ENCODE results near the gene MIGA2. TPM values are rescaled to one million over a fixed set of nuclear protein-coding genes. Genes with fewer than 3 reads are reported as not detected.

The MIGA2 gene
- total RNA-seq (2011; cell fraction: chromatin; rRNA removed; ENCODE audit: low replicate concordance), result 92.3 and 308 TPM in 2 replicates
- 215 and 248 TPM in 2 replicates for total RNA-seq (2011; cell fraction: nucleolus; rRNA removed)
- total RNA-seq (2011; cell fraction: nucleoplasm; rRNA removed), result 114 and 139 TPM in 2 replicates
- total RNA-seq (2014; rRNA removed) (25.4 and 30.5 TPM in 2 replicates), total RNA-seq (2014; rRNA removed; fragmentation: Illumina TruSeq; extraction: Trizol) (5.3 and 7.3 TPM in 2 replicates), total RNA-seq (2015; rRNA removed; fragmentation: Illumina TruSeq; extraction: Trizol) (18.0 and 22.7 TPM in 2 replicates), total RNA-seq (2021) (47.6 and 49.4 TPM in 2 replicates), polyA plus RNA-seq (2011; rRNA removed) (19.8 and 37.8 TPM in 2 replicates), polyA plus RNA-seq (2014; fragmentation: Illumina TruSeq; extraction: Trizol) (15.2 and 25.9 TPM in 2 replicates), polyA plus RNA-seq (2014; fragmentation: Nextera tagmentation; extraction: Ambion mirVana) (under 1 TPM; 0.15 to 0.77 TPM), polyA plus RNA-seq (2014; rRNA removed) (51.4 and 54.1 TPM in 2 replicates), polyA minus RNA-seq (2011; rRNA and poly(A)+ RNA removed) (7.0 and 8.3 TPM in 2 replicates), Bru-seq, nascent RNA (percentile 60 among the genes with signal in this experiment), BruChase-seq, experiment 1, labeled RNA remaining after a 2-hour chase (percentile 67 among the genes with signal in this experiment), BruChase-seq, experiment 2, labeled RNA remaining after a 6-hour chase (percentile 74 among the genes with signal in this experiment)
- polyA plus RNA-seq (2011; cell fraction: cytosol; rRNA removed), result 19.0 and 25.6 TPM in 2 replicates
- polyA plus RNA-seq (2011; cell fraction: nucleus; rRNA removed), result 374 and 378 TPM in 2 replicates
- polyA plus RNA-seq (2012), result 25.3 and 34.3 TPM in 2 replicates
- polyA minus RNA-seq (2011; cell fraction: cytosol; rRNA and poly(A)+ RNA removed), result 10.7 and 12.7 TPM in 2 replicates
- 52.0 and 76.5 TPM in 2 replicates for polyA minus RNA-seq (2011; cell fraction: nucleus; rRNA and poly(A)+ RNA removed)
- long read RNA-seq, experiment 1, partial matches to known transcripts, result 42 of 113 reads
- long read RNA-seq, experiment 1, other reads (novel, unspliced or antisense), result 66 of 113 reads
- long read RNA-seq, experiment 2, partial matches to known transcripts, result 18 of 28 reads
- long read RNA-seq, experiment 2, other reads (novel, unspliced or antisense), result 10 of 28 reads
- long read RNA-seq, experiment 3, partial matches to known transcripts, result 0 of 8 reads
- long read RNA-seq, experiment 3, other reads (novel, unspliced or antisense), result 7 of 8 reads

- peak within 1 kb of the TSS; percentile 73 for H3K4me3 ChIP-seq
- H2AFZ ChIP-seq (ENCODE audit: low read depth, low read length), result peak within 1 kb of the TSS; percentile 88
- ChIA-PET CTCF (ENCODE audit: low intra/inter-chr PET ratio) (interaction anchor here (0.6 to 0.7 kb wide), 2 partner anchors 218 to 439 kb away, joined by 3 to 5 read pairs; partner anchors contain the start of gene ENDOG), POLR2A (interaction anchor here (0.6 to 1.0 kb wide), 6 partner anchors 10 to 54 kb away, joined by 3 to 6 read pairs (median 3); no protein-coding TSS in a partner anchor)
- FAIRE-seq (peak; percentile 99), DNase-seq (ENCODE audit: extremely low read depth in 1 of 4, low spot score in 3 of 4) (peak; percentile 95 to 99 (median 97)), ATAC-seq (peak; percentile 93)
- H3K9me1 ChIP-seq (ENCODE audit: control insufficient read depth, insufficient read depth, low read length), result peaks cover 4% of the 10 kb centered on the region
- TSS peak; percentile 69 for BruUV-seq (replicated peaks)
- in situ Hi-C loops (cut with MboI) (no loop called here), intact Hi-C loops (cut with micrococcal nuclease) (loop anchor here (1.0 to 5.0 kb wide), 2 partner anchors 33 to 46 kb away; partner anchors contain the start of gene DOLPP1)
- no peaks in the 10 kb centered on the region; the same call in 1 of the 2 replicates for H4K20me1 ChIP-seq (replicated peaks; ENCODE audit: control insufficient read depth, insufficient read depth, low read length)
- H3K4me2 ChIP-seq (ENCODE audit: insufficient read depth, low read length), result peak within 1 kb of the TSS; percentile 98
- peaks cover 18% of the 10 kb centered on the region; the same call in 2 of the 3 replicates for H3K36me3 ChIP-seq (ENCODE audit: control insufficient read depth, insufficient read depth, low read length)
- peaks cover 46% of the 10 kb centered on the region for H3K79me2 ChIP-seq (ENCODE audit: control insufficient read depth, insufficient read depth, low read length)
- peaks cover 44 to 64% of the 10 kb centered on the region in 2 experiments for H3K4me1 ChIP-seq (replicated peaks in 1 of 2; ENCODE audit: control insufficient read depth in 2 of 2, insufficient read depth in 2 of 2, low read length in 2 of 2)
- H3K9me3 ChIP-seq (replicated peaks; ENCODE audit: control insufficient read depth, insufficient read depth, low read depth, low read length), result no peaks in the 10 kb centered on the region
- peak within 1 kb of the TSS; percentile 77 to 94 for H3K9ac ChIP-seq (ENCODE audit: insufficient read depth in 1 of 2, low read depth in 2 of 2, low read length in 2 of 2)
- under 1% methylated on average over 44 of the region's 49 CpGs for WGBS (ENCODE audit: insufficient coverage, low coverage, missing lambda C conversion rate)
- H3K27me3 ChIP-seq (ENCODE audit: control insufficient read depth in 2 of 2, insufficient read depth in 2 of 2, low read length in 2 of 2), result no peaks in the 10 kb centered on the region
- H3K27ac ChIP-seq (ENCODE audit: extremely low read depth, low read depth, low read length), result peak within 1 kb of the TSS; percentile 82
- TF ChIP-seq ZNF512 (tag; IDR thresholded peaks at IDR 0.05) (no peak), ZNF561 (CRISPR knock-in tag; conservative IDR thresholded peaks at IDR 0.05) (no peak), POLR2AphosphoS5 (IDR thresholded peaks at IDR 0.05; ENCODE audit: control insufficient read depth, insufficient read depth, low read depth, low read length) (peak; percentile 56; the same call in 1 of the 2 replicates)
- TF ChIP-seq, protein P1, sequence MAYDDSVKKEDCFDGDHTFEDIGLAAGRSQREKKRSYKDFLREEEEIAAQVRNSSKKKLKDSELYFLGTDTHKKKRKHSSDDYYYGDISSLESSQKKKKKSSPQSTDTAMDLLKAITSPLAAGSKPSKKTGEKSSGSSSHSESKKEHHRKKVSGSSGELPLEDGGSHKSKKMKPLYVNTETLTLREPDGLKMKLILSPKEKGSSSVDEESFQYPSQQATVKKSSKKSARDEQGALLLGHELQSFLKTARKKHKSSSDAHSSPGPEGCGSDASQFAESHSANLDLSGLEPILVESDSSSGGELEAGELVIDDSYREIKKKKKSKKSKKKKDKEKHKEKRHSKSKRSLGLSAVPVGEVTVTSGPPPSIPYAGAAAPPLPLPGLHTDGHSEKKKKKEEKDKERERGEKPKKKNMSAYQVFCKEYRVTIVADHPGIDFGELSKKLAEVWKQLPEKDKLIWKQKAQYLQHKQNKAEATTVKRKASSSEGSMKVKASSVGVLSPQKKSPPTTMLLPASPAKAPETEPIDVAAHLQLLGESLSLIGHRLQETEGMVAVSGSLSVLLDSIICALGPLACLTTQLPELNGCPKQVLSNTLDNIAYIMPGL (CRISPR knock-in tag; IDR thresholded peaks at IDR 0.05), result no peak
- TF ChIP-seq, protein P2, sequence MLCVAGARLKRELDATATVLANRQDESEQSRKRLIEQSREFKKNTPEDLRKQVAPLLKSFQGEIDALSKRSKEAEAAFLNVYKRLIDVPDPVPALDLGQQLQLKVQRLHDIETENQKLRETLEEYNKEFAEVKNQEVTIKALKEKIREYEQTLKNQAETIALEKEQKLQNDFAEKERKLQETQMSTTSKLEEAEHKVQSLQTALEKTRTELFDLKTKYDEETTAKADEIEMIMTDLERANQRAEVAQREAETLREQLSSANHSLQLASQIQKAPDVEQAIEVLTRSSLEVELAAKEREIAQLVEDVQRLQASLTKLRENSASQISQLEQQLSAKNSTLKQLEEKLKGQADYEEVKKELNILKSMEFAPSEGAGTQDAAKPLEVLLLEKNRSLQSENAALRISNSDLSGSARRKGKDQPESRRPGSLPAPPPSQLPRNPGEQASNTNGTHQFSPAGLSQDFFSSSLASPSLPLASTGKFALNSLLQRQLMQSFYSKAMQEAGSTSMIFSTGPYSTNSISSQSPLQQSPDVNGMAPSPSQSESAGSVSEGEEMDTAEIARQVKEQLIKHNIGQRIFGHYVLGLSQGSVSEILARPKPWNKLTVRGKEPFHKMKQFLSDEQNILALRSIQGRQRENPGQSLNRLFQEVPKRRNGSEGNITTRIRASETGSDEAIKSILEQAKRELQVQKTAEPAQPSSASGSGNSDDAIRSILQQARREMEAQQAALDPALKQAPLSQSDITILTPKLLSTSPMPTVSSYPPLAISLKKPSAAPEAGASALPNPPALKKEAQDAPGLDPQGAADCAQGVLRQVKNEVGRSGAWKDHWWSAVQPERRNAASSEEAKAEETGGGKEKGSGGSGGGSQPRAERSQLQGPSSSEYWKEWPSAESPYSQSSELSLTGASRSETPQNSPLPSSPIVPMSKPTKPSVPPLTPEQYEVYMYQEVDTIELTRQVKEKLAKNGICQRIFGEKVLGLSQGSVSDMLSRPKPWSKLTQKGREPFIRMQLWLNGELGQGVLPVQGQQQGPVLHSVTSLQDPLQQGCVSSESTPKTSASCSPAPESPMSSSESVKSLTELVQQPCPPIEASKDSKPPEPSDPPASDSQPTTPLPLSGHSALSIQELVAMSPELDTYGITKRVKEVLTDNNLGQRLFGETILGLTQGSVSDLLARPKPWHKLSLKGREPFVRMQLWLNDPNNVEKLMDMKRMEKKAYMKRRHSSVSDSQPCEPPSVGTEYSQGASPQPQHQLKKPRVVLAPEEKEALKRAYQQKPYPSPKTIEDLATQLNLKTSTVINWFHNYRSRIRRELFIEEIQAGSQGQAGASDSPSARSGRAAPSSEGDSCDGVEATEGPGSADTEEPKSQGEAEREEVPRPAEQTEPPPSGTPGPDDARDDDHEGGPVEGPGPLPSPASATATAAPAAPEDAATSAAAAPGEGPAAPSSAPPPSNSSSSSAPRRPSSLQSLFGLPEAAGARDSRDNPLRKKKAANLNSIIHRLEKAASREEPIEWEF (CRISPR knock-in tag; IDR thresholded peaks at IDR 0.05), result no peak
Measured at GRCh38 chr9:129036241-129036922, at the start of gene MIGA2. Gene MIGA2, plus strand, starts transcription at chr9:129036626. Its CDS starts 3,969 bp downstream, at chr9:129040595.
